Spleen (tissue), 7 donors: ENCODE data around the gene HSH2D.
"Not testable (repeated sequence)": the region's sequence is repeated elsewhere in the genome, so short reads cannot be mapped to it uniquely, and the experiment has no call there.

Experiments
- POLR2A ChIP-seq, 3 donors: fragments of 450-650 bp; IDR thresholded peaks; one replicate each; pipeline ENCODE4 v1.5.1; 2017; ENCODE audit warnings: antibody characterized with exemption in 3 of 3, mild to moderate bottlenecking in 1 of 3
- TF ChIP-seq, protein P1 (sequence below), 11 experiments: fragments of 200-600 bp in 7 of 11; fragments of 450-650 bp in 4 of 11; sonication (generic) in 4 of 11; IDR thresholded peaks in 8 of 11; conservative IDR thresholded peaks in 3 of 11; 1 replicate in 7 of 11; 2 replicates in 4 of 11; pipeline versions ENCODE4 v1.4.0 to v1.8.0; 2016 to 2021; ENCODE audit warnings: antibody characterized with exemption in 11 of 11, inconsistent platforms in 4 of 11, mild to moderate bottlenecking in 1 of 11
- donor health status: DM: no; HTN: no; CAD: no; lungs with moderate emphysema.
- donor health status: DM: no; HTN: no; CAD: no.
- donor health status: DM: no; HTN: no; CAD: no.

DNA sequence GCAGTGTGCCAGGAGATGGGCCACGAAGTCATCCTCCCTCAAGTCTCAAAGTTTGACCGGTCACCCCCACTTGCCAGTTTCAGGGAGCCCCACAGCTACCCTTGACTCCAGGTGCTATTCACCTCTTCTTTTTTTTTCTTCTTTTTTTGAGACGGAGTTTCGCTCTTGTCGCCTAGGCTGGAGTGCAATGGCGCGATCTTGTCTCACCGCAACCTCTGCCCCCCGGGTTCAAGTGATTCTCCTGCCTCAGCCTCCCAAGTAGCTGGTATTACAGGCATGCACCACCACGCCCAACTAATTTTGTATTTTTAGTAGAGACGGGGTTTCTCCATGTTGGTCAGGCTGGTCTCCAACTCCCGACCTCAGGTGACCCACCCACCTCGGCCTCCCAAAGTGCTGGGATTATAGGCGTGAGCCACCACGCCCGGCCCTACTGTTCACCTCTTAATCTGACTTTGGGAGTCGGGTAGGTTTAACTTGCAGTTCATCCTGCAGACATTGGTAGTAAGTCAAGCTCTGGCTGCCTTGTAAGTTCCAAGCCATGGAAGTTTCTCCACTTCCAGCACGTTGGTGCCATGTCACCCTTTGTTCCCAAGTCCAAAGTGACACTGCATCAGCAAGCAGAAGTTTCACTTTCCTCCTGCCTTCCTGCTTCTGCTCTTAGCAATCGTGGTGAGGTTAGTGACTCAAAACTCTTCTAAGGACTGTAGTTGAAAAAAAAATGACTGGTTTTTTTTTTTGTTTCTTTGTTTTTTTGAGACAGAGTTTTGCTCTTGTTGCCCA is 24.2 kb upstream of the HSH2D start:
- TF ChIP-seq, protein P1, sequence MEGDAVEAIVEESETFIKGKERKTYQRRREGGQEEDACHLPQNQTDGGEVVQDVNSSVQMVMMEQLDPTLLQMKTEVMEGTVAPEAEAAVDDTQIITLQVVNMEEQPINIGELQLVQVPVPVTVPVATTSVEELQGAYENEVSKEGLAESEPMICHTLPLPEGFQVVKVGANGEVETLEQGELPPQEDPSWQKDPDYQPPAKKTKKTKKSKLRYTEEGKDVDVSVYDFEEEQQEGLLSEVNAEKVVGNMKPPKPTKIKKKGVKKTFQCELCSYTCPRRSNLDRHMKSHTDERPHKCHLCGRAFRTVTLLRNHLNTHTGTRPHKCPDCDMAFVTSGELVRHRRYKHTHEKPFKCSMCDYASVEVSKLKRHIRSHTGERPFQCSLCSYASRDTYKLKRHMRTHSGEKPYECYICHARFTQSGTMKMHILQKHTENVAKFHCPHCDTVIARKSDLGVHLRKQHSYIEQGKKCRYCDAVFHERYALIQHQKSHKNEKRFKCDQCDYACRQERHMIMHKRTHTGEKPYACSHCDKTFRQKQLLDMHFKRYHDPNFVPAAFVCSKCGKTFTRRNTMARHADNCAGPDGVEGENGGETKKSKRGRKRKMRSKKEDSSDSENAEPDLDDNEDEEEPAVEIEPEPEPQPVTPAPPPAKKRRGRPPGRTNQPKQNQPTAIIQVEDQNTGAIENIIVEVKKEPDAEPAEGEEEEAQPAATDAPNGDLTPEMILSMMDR (IDR thresholded peaks at IDR 0.05 in 8 of 11, conservative IDR thresholded peaks at IDR 0.05 in 3 of 11), result not testable (repeated sequence)
- TF ChIP-seq POLR2A (IDR thresholded peaks at IDR 0.05), result not testable (repeated sequence)
